ENCODE measurements around the gene ADCYAP1R1.

Gene ADCYAP1R1

GRCh38 chr7:31125171-31125570 is 73.1 kb downstream of the ADCYAP1R1 start:
- H2AFZ ChIP-seq (ENCODE audit: low read depth, low read length), result no peak overlapping the region
- no peaks in the 10 kb centered on the region for H3K4me1 ChIP-seq (ENCODE audit: insufficient read depth, low read length)
- no peaks in the 10 kb centered on the region for H3K36me3 ChIP-seq (ENCODE audit: insufficient read depth, low read length)
- no peak overlapping the region for H3K4me3 ChIP-seq (ENCODE audit: low read depth in 1 of 2, low read length in 2 of 2)
- DNase-seq (no peak), ATAC-seq (ENCODE audit: insufficient read depth, low read depth) (no peak)
- H3K27me3 ChIP-seq (ENCODE audit: insufficient read depth, low read length, poor library complexity), result peaks cover 12% of the 10 kb centered on the region
- H3K4me2 ChIP-seq (ENCODE audit: insufficient read depth, low read length), result no peak overlapping the region
- H3K9ac ChIP-seq (ENCODE audit: low read depth, low read length), result no peak overlapping the region
- no peak for TF ChIP-seq CTCF (IDR thresholded peaks at IDR 0.05; ENCODE audit: borderline replicate concordance, extremely low read depth, low read length, poor library complexity, severe bottlenecking)
- no peak for TF ChIP-seq EZH2 (IDR thresholded peaks at IDR 0.05; ENCODE audit: borderline replicate concordance, low read depth, low read length, severe bottlenecking)
- H3K9me3 ChIP-seq (ENCODE audit: insufficient read depth, low read length, severe bottlenecking), result no peaks in the 10 kb centered on the region
- no peak overlapping the region for H3K27ac ChIP-seq (ENCODE audit: low read length)
- 0 out of 2 replicates have a peak, but pooled peaks cover 5% of the 10 kb centered on the region for H4K20me1 ChIP-seq (ENCODE audit: insufficient read depth, low read length)
- no peaks in the 10 kb centered on the region for H3K79me2 ChIP-seq (ENCODE audit: insufficient read depth, low read length)

GRCh38 chr7:31126976-31127375 is 74.9 kb downstream of the ADCYAP1R1 start:
- Histone ChIP-seq H3K4me3 (ENCODE audit: low read depth in 1 of 2, low read length in 2 of 2) (no peak overlapping the region), H3K36me3 (ENCODE audit: insufficient read depth, low read length) (no peaks in the 10 kb centered on the region), H3K9ac (ENCODE audit: low read depth, low read length) (no peak overlapping the region), H3K79me2 (ENCODE audit: insufficient read depth, low read length) (no peaks in the 10 kb centered on the region), H2AFZ (ENCODE audit: low read depth, low read length) (no peak overlapping the region), H3K27ac (ENCODE audit: low read length) (no peak overlapping the region), H3K4me2 (ENCODE audit: insufficient read depth, low read length) (no peak overlapping the region), H3K9me3 (ENCODE audit: insufficient read depth, low read length, severe bottlenecking) (no peaks in the 10 kb centered on the region), H3K4me1 (ENCODE audit: insufficient read depth, low read length) (no peaks in the 10 kb centered on the region), H4K20me1 (ENCODE audit: insufficient read depth, low read length) (0 out of 2 replicates have a peak, but pooled peaks cover 4% of the 10 kb centered on the region), H3K27me3 (ENCODE audit: insufficient read depth, low read length, poor library complexity) (peaks cover 10% of the 10 kb centered on the region)
- DNase-seq, result no peak
- TF ChIP-seq EZH2 (IDR thresholded peaks at IDR 0.05; ENCODE audit: borderline replicate concordance, low read depth, low read length, severe bottlenecking) (no peak), CTCF (IDR thresholded peaks at IDR 0.05; ENCODE audit: borderline replicate concordance, extremely low read depth, low read length, poor library complexity, severe bottlenecking) (no peak)
- ATAC-seq (ENCODE audit: insufficient read depth, low read depth), result no peak

GRCh38 chr7:31129067-31129466 is 77.0 kb downstream of the ADCYAP1R1 start:
- Histone ChIP-seq H3K4me1 (ENCODE audit: insufficient read depth, low read length) (no peaks in the 10 kb centered on the region), H3K27me3 (ENCODE audit: insufficient read depth, low read length, poor library complexity) (peaks cover 6% of the 10 kb centered on the region), H3K4me2 (ENCODE audit: insufficient read depth, low read length) (no peak overlapping the region), H3K27ac (ENCODE audit: low read length) (no peak overlapping the region), H2AFZ (ENCODE audit: low read depth, low read length) (no peak overlapping the region), H3K36me3 (ENCODE audit: insufficient read depth, low read length) (no peaks in the 10 kb centered on the region), H3K79me2 (ENCODE audit: insufficient read depth, low read length) (no peaks in the 10 kb centered on the region), H4K20me1 (ENCODE audit: insufficient read depth, low read length) (no peaks in the 10 kb centered on the region), H3K4me3 (ENCODE audit: low read depth in 1 of 2, low read length in 2 of 2) (no peak overlapping the region), H3K9me3 (ENCODE audit: insufficient read depth, low read length, severe bottlenecking) (no peaks in the 10 kb centered on the region), H3K9ac (ENCODE audit: low read depth, low read length) (no peak overlapping the region)
- DNase-seq (no peak), ATAC-seq (ENCODE audit: insufficient read depth, low read depth) (no peak)
- TF ChIP-seq EZH2 (IDR thresholded peaks at IDR 0.05; ENCODE audit: borderline replicate concordance, low read depth, low read length, severe bottlenecking) (no peak), CTCF (IDR thresholded peaks at IDR 0.05; ENCODE audit: borderline replicate concordance, extremely low read depth, low read length, poor library complexity, severe bottlenecking) (no peak)

- Histone ChIP-seq H3K4me2 (ENCODE audit: insufficient read depth, low read length) (no peak overlapping the region), H3K9ac (ENCODE audit: low read depth, low read length) (no peak overlapping the region), H3K27me3 (ENCODE audit: insufficient read depth, low read length, poor library complexity) (peaks cover 4% of the 10 kb centered on the region), H2AFZ (ENCODE audit: low read depth, low read length) (no peak overlapping the region), H3K36me3 (ENCODE audit: insufficient read depth, low read length) (no peaks in the 10 kb centered on the region), H3K79me2 (ENCODE audit: insufficient read depth, low read length) (no peaks in the 10 kb centered on the region), H4K20me1 (ENCODE audit: insufficient read depth, low read length) (no peaks in the 10 kb centered on the region), H3K9me3 (ENCODE audit: insufficient read depth, low read length, severe bottlenecking) (no peaks in the 10 kb centered on the region), H3K4me1 (ENCODE audit: insufficient read depth, low read length) (no peaks in the 10 kb centered on the region), H3K27ac (ENCODE audit: low read length) (no peak overlapping the region), H3K4me3 (ENCODE audit: low read depth in 1 of 2, low read length in 2 of 2) (no peak overlapping the region)
- ATAC-seq (ENCODE audit: insufficient read depth, low read depth) (no peak), DNase-seq (no peak)
- TF ChIP-seq EZH2 (IDR thresholded peaks at IDR 0.05; ENCODE audit: borderline replicate concordance, low read depth, low read length, severe bottlenecking), result no peak
- no peak for TF ChIP-seq CTCF (IDR thresholded peaks at IDR 0.05; ENCODE audit: borderline replicate concordance, extremely low read depth, low read length, poor library complexity, severe bottlenecking)
Observed at GRCh38 chr7:31133497-31133896, 81.4 kb downstream of the ADCYAP1R1 start.
